Liver (tissue), 3 donors: ENCODE data around the gene MAP3K5.

Source experiments
- CTCF ChIP-seq: fragments of 150-350 bp; IDR thresholded peaks from 2 replicates; pipeline ENCODE4 v1.5.1; 2017; ENCODE audit warnings: improper control_type of control experiment, low read depth, low read length; ENCODE audit not compliant: missing input control
- JUND ChIP-seq, 2 donors: IDR thresholded peaks; 2 replicates each; pipeline ENCODE4 v1.6.1; 2016; ENCODE audit warnings: antibody characterized with exemption in 2 of 2
- MAX ChIP-seq: IDR thresholded peaks from 2 replicates; pipeline ENCODE4 v1.6.1; 2016; ENCODE audit warnings: antibody characterized with exemption
- REST ChIP-seq: IDR thresholded peaks from 2 replicates; pipeline ENCODE4 v1.6.1; 2016; ENCODE audit warnings: antibody characterized with exemption, mild to moderate bottlenecking
- donor health status: healthy.
- donor health status: healthy.

- TF ChIP-seq CTCF (no peak), MAX (no peak), REST (no peak), JUND (IDR thresholded peaks at IDR 0.05) (no peak)
Observed at GRCh38 chr6:136717716-136717990, 74.6 kb downstream of the MAP3K5 start.
